Measurements from ENCODE around the gene ABCC2. TPM values are rescaled to one million over a fixed set of nuclear protein-coding genes. Genes with fewer than 3 reads are reported as not detected.

ABCC2 gene
- total RNA-seq, 2 donors from 2014 or later = 1.2 TPM

DNA sequence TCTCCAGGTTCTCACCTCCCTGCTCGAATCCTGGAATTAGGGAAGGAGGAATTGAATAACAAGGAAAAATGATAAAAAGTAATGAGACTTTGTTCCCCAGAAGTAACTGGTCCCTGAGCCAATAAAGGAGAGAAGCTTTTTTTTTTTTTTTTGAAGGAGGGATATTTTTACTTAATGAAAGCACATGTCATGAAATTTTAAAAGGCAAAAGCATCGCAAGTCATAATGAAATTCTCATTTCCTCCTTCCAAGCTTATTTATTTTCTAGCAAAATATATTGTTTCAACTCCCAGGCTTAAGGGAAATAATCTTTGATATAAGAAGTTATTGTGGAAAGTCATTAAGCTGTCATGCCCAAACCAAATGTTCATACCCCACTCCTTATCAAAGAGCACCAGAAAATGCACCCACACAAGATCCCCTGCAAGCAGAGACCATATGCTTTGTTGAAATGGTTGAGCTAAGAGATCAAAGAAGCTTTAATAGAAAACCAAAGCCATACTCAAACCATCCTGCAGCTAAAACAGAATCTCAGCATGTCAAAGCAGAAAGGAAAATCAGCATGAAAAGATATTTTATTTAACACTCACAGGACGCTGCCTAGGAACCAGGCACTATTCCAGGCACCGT, 16.7 kb upstream of the ABCC2 start:
- peaks cover 26 to 27% of the 10 kb centered on the region in 2 donors for H3K36me3 Mint-ChIP-seq
- H3K9me3 Mint-ChIP-seq = peaks cover 0 to 11% of the 10 kb centered on the region in 2 donors
- ATAC-seq (no peak), DNase-seq (ENCODE audit: low spot score in 2 of 2) (no peak)
- H3K27ac Mint-ChIP-seq = no peak overlapping the region

DNA sequence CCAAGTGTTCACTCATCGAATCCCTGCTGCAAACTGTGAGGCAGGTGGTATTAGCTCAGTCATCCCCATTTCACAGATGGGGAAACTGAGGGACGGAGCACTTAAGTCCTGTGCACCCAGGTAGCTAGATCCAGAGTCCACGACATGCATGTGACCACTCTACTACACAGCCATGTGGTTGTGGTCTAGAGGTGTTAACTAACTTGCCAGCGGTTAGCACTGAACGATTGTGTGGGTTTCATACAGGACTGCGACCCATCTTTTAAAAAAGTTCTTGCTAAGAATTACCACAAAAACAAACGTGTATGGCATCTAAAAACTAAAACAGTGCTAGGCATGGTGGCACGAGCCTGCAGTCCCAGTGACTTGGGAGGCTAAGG, 16.1 kb upstream of the ABCC2 start:
- DNase-seq (ENCODE audit: low spot score in 2 of 2) (no peak), ATAC-seq (peak in 1 of 2 donors; percentile 64)
- Mint-ChIP-seq H3K9me3 (peaks cover 0 to 11% of the 10 kb centered on the region in 2 donors), H3K36me3 (peaks cover 21 to 22% of the 10 kb centered on the region in 2 donors), H3K27ac (no peak overlapping the region)

DNA sequence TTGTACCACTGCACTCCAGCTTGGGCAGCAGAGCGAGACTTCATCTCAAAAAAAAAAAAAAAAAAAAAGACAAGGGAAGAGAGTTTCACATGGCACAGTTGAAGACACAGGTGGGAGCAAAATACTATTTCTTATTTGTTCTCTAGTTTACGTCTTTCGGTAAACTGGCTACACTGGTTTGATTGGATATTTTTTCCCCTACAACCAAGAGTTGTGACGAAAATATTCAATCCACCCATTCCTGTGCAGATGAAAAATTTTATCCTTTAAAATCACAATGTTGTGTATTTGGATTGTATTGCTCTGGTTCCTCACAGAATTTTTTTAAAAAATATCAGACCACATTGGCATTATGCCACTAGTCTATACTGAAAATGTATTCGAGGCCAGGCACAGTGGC, 14.5 kb upstream of the ABCC2 start:
- H3K36me3 Mint-ChIP-seq = peaks cover 8 to 9% of the 10 kb centered on the region in 2 donors
- no peak overlapping the region for H3K27ac Mint-ChIP-seq
- H3K9me3 Mint-ChIP-seq = peaks cover 0 to 7% of the 10 kb centered on the region in 2 donors
- ATAC-seq (no peak), DNase-seq (ENCODE audit: low spot score in 2 of 2) (no peak)

DNA sequence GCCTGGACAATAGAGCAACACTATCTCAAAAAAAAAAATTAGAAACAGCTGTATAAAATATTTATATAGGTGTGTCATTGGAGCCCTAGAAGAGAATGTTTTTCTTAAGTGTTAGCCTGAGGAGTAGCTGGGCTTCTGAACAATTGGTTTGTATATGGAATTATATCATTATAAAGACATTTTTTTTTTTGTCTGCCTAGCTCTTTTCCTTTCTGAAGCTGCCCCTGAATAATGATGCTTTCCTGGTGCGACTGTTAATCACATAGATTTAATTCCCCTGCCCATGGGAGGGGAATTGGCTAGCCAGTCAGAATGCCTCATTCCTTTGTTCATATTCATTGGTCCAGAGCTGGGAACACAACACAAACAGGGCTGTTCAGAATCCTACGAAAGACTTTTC, 13.9 kb upstream of the ABCC2 start:
- DNase-seq (ENCODE audit: low spot score in 2 of 2) (no peak), ATAC-seq (no peak)
- Mint-ChIP-seq H3K27ac (no peak overlapping the region), H3K9me3 (peaks cover 0 to 7% of the 10 kb centered on the region in 2 donors), H3K36me3 (peaks cover 4 to 6% of the 10 kb centered on the region in 2 donors)

DNA sequence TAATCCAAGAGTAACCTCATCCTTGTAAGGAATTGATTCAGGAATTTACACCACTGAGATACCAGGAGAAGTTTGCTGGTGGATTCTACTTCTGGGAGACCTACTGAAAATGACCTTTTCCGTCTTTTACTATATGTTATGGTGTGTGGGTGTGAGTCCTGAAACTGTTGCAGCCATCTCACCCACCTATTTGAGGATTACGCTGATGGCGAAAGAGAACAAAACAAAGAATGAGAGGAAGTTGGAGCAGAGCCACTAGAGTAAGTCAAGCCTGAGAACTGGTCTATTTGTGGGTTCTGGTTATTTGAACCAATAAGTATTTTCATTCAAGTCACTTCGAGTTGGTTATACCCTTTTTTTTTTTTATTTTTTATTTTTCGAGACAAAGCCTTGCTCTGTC, 12.7 kb upstream of the ABCC2 start:
- ATAC-seq (no peak), DNase-seq (ENCODE audit: low spot score in 2 of 2) (no peak)
- Mint-ChIP-seq H3K36me3 (peaks cover 0 to 5% of the 10 kb centered on the region in 2 donors), H3K9me3 (peaks cover 0 to 7% of the 10 kb centered on the region in 2 donors), H3K27ac (no peak overlapping the region)

DNA sequence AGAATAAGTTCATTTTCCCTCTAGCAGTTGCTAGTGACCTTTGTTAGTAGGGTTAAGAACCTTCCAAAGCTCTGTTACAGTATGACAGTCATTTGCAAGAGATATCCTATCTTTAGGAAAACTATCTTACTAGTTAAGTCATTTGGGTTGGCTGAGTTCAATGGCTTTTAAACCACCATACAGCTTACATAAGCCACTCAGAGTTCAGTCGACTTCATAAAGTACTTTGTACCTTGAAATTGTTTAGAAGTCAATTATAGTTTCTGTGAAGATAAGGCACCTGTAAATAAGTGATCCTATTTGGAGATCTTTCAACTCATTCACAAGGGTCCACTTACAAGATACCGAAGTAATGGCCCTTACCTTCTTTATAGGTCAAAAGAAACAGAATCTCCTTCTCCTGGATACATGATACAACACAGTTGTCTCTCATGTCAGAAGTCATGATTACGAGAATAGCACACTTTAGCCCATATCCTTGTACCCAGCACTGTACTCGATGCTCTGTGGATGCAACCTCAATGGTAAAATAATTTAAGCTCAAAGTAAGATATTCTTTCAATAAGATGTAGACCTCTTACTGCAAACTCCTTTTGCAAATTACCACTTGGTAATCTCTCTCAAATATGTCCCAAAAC, 11.9 kb upstream of the ABCC2 start:
- Mint-ChIP-seq H3K27ac (no peak overlapping the region), H3K36me3 (peaks cover 0 to 5% of the 10 kb centered on the region in 2 donors), H3K9me3 (peaks cover 0 to 7% of the 10 kb centered on the region in 2 donors)
- ATAC-seq = no peak
- no peak for DNase-seq (ENCODE audit: low spot score in 2 of 2)

DNA sequence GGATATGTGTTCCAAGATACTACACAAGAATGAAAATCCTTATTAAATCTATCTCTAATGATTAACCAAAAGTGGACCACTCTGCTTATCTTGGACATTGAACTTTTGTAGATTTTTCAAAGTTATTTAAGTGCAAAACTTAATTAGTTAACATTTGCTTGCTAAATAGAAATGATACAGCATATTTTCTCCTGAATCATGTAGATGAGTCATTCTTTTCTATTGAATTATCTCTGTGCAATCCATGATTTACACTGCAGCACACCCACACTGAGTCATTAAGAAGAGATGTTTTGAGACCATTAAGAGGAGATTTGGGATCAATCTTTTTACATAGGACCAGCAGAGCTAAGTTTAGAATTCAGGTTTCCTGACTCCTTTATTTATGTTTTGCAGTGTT, 6.6 kb upstream of the ABCC2 start:
- DNase-seq (ENCODE audit: low spot score in 2 of 2) = no peak
- H3K36me3 Mint-ChIP-seq = no peaks in the 10 kb centered on the region
- ATAC-seq = no peak
- H3K9me3 Mint-ChIP-seq = no peaks in the 10 kb centered on the region
- H3K27ac Mint-ChIP-seq = no peak overlapping the region

DNA sequence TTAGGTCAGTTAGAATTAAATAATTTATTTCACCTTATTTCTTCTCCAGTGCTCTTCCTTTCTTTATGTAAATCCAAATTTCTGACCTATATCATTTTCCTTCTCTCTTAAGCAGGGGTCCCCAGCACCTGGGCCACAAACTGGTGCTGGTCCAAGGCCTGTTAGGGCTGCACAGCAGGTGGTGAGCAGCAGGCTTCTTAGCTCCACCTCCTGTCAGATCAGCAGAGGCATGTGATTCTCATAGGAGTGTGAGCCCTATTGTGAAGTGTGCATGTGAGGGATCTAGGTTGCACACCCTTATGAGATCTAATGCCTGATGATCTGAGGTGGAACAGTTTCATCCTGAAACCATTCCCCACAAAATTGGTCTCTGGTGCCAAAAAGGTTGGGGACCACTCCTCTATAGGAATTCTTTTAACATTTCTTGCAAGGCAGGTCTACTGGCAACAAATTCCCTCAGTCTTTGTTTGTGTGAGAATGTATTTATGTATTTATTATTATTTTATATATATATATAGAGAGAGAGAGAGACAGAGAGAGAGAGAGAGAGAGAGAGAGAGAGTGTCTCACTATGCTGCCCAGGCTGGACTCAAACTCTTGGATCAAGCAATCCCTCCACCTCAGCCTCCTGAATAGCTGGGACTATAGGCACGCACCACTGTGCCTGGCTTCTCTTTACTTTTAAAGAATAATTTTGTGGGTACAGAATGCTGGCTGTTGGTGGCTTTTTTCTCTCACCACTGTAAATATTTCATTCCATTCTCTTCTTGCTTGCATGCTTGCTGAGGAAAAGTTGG, 4.3 kb upstream of the ABCC2 start:
- DNase-seq (ENCODE audit: low spot score in 2 of 2) (no peak), ATAC-seq (no peak)
- no peaks in the 10 kb centered on the region for H3K9me3 Mint-ChIP-seq
- no peaks in the 10 kb centered on the region for H3K36me3 Mint-ChIP-seq
- H3K27ac Mint-ChIP-seq = no peak overlapping the region

DNA sequence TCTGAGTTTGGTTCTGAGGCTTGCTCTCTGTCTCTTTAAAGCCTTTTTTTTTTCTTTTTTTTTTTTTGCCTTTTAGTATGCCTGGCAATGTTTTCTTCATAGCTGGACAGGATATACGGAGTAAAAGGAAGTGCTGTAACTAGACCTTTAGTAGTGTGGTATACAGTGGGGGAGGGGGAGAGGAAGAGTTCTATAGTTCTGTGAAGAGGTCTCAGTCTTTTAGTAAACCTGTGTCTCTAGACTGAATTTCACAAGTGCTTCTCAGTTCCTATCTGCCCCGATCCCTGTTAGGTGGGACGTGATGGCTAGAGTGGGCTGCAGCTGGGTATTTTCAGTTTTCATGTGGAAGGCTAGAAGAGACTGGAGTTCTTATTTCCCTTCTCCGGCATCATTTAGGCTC, 3.1 kb upstream of the ABCC2 start:
- no peaks in the 10 kb centered on the region for H3K9me3 Mint-ChIP-seq
- no peak overlapping the region for H3K27ac Mint-ChIP-seq
- ATAC-seq (no peak), DNase-seq (ENCODE audit: low spot score in 2 of 2) (no peak)
- no peaks in the 10 kb centered on the region for H3K36me3 Mint-ChIP-seq

DNA sequence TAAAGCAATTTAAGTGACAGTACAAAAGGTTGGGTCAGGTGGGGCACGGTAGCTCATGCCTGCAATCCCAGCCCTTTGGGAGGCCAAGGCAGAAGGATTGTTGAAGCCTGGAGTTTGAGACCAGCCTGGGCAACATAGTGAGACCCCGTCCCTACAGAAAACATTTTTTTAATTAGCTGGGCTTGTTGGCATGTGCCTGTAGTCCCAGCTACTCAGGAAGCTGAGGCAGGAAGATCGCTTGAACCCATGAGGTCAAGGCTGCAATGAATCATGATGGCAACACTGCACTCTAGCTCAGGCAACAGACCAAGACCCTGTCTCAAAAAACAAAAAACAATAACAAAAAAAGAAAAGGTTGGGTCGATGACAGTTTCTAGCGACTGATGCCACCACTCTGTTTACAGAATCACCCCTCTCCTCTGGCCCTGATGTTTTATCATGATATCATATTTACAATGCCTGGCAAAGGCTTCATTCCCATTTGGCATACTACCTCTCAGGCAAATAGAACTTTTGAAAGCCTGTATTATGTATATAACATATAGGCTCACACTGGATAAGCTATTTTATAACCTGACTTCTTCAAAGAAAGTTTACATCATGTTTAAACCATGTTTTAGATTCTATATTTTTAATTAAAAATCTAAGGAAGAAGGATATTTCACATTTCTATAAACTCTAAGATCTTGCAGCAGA, 558 bp upstream of the ABCC2 start:
- H3K9me3 Mint-ChIP-seq = no peaks in the 10 kb centered on the region

DNA sequence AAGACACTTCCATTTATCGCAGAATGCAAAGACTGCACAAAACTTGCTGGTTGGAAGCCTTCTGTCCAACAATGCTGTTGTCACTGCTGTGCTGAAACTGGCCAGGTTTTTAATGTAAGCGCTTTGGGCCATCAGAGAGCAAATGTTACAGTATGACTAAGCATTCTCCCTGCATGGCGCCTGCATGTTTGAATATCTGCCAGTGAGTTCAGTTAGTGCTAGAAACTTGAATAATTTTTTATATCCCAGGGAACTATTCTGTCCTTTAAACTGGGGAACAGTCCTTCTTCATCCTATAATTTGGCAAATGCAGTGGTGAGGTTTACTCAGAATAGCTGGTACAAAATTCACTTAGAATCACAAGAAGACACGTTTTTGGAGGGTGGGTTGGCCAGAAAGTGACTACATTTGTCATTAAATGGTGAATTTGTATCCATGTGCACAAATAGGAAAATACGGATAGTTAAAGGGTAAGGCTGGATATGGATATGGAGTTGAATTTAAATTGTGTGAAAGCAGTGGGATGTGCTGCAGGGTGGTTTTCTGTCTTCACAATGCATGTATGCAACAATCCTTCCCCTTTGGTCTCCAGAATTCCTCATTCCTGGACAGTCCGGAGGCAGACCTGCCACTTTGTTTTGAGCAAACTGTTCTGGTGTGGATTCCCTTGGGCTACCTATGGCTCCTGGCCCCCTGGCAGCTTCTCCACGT, 1.7 kb downstream of the ABCC2 start:
- H3K36me3 Mint-ChIP-seq = peaks cover 0 to 13% of the 10 kb centered on the region in 2 donors
- DNase-seq (ENCODE audit: low spot score in 2 of 2) = no peak
- H3K27ac Mint-ChIP-seq = no peak overlapping the region
- ATAC-seq = no peak
- H3K9me3 Mint-ChIP-seq = no peaks in the 10 kb centered on the region

More for the DNA sequence above, 558 bp upstream of the ABCC2 start:
- DNase-seq (ENCODE audit: low spot score in 2 of 2) = no peak
- Mint-ChIP-seq H3K27ac (no peak overlapping the region), H3K36me3 (peaks cover 0 to 9% of the 10 kb centered on the region in 2 donors)
- no peak for ATAC-seq

DNA sequence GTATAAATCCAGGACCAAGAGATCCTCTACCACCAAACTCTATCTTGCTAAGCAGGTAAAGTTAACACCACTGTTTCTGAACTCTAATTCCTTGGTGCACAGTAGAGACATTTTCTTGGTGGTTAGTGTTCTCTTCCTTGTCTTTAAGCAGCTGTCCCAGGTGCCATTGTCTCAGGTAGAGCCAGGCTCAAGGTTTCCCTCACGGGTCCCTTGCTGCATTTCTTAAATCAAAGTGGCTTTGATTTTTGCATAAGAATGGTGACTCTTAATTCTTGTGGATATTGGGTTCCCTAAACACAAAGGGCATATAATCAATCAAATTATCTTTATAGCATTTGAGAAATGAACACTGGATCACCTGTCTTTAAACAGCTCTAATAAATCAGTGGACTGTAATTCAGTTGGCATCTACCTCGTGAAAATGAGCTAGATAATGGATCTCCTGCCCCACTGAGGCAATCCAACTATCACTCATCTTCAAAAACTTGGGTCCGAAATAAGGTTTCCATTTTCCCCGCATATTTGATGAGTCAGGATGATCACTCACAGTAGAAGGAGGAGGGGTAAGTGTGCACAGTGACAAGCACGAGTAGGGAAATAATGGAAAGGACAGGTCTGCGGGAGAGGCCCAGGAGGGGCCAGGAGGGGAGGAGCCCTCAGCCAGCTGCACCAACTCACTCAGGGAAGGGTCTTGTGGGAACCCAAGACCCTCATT, 2.4 kb downstream of the ABCC2 start:
- no peaks in the 10 kb centered on the region for H3K9me3 Mint-ChIP-seq

DNA sequence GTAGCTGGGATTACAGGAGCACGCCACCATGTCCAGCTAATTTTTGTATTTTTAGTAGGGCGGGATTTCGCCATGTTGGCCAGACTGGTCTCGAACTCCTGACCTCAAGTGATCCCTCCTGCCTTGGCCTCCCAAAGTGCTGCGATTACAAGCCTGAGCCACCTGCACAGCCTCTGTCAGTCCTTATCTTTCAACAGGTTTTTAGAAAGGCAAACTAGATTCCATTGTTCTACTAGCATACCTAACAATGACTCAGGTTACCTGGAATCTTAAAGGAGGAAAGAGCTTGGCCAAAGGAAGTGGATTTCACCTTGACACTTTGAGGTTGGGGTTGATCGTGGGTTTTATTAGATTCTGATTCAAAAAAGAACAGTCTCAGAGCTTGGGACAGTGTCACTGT, 3.2 kb downstream of the ABCC2 start:
- peaks cover 0 to 13% of the 10 kb centered on the region in 2 donors for H3K36me3 Mint-ChIP-seq

More for the DNA sequence above, 2.4 kb downstream of the ABCC2 start:
- H3K27ac Mint-ChIP-seq = no peak overlapping the region
- no peak for ATAC-seq
- H3K36me3 Mint-ChIP-seq = peaks cover 0 to 13% of the 10 kb centered on the region in 2 donors
- no peak for DNase-seq (ENCODE audit: low spot score in 2 of 2)

DNA sequence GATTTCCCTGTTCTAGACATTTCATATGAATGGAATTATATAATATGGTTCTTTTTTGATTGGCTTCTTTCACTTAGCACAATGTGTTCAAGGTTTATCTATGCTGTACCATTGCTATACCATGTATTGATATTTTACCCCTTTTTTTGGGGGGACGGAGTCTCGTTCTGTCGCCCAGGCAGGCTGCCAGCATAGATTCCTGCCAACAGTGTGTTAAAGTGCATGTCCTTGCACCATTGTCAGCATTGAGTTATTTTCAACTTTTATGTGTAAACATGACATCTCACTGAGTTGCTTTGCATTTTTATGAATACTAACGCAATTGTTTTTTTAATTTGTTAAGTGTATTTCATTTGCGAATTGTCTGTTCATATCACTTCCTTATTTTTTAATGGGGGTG, 4.9 kb downstream of the ABCC2 start:
- peaks cover 0 to 13% of the 10 kb centered on the region in 2 donors for H3K36me3 Mint-ChIP-seq
- no peak for DNase-seq (ENCODE audit: low spot score in 2 of 2)

More for the DNA sequence above, 3.2 kb downstream of the ABCC2 start:
- Mint-ChIP-seq H3K9me3 (no peaks in the 10 kb centered on the region), H3K27ac (no peak overlapping the region)
- no peak for ATAC-seq
- no peak for DNase-seq (ENCODE audit: low spot score in 2 of 2)

DNA sequence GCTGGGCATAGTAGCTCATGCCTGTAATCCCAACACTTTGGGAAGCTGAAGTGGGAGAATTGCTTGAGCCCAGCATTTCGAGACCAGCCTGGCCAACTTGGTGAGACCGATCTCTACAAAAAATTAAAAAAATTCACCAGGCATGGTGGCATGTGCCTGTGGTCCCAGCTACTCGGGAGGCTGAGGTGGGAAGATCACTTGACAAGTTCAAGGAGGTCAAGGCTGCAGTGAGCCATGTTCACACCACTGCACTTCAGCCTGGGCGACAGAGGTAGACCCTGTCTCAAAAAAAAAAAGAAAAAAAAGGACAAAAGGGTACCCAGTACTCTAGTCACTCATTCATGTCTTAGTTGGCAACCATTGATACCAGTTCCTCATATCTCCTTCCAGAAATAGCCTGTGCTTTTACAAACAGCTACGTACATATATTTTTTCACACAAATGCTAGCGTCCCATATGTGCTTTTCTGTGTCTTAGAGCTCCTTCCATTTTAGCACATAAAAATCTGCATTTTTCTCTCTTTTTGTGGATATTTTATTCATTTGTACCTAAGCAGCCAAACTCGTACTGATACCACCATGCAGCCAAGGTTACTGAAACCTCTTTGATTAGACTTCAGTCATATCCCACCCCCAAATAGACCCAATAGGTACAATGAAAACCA, 5.5 kb downstream of the ABCC2 start:
- Mint-ChIP-seq H3K9me3 (no peaks in the 10 kb centered on the region), H3K27ac (no peak overlapping the region), H3K36me3 (peaks cover 0 to 13% of the 10 kb centered on the region in 2 donors)
- no peak for ATAC-seq
- no peak for DNase-seq (ENCODE audit: low spot score in 2 of 2)

More for the DNA sequence above, 4.9 kb downstream of the ABCC2 start:
- no peaks in the 10 kb centered on the region for H3K9me3 Mint-ChIP-seq
- H3K27ac Mint-ChIP-seq = no peak overlapping the region
- ATAC-seq = no peak
